Kidney epithelial cell (primary cell): Measurements from ENCODE around the gene FUT9. TPM values are rescaled to one million over a fixed set of nuclear protein-coding genes. Genes with fewer than 3 reads are reported as not detected.

Experiments used
- DNase-seq: peaks from one replicate; pipeline ENCODE4 v3.0.0-alpha.2; 2010; ENCODE audit warnings: low read depth
- H3K27me3 ChIP-seq: 2 replicates; pipeline ENCODE4 v1.6.0; 2011; ENCODE audit warnings: low read length; ENCODE audit not compliant: control insufficient read depth, insufficient read depth
- H3K36me3 ChIP-seq: 2 replicates; pipeline ENCODE4 v1.5.1; 2011; ENCODE audit warnings: low read length; ENCODE audit not compliant: control insufficient read depth, insufficient read depth
- H3K4me3 ChIP-seq: 2 replicates; pipeline ENCODE4 v1.5.1; 2011; ENCODE audit warnings: low read depth, mild to moderate bottlenecking, control low read depth, low read length
- total RNA-seq: library from RNA; depleted of rRNA; stranded (reverse); fragments of >200 nt; gene quantifications from 2 replicates; pipeline ENCODE4 v1.2.3, GENCODE V29; 2015
- TF ChIP-seq, protein P1 (sequence below): IDR thresholded peaks from 2 replicates; pipeline ENCODE4 v1.5.1; 2011; ENCODE audit warnings: mild to moderate bottlenecking, moderate library complexity, low read length, control low read depth, inconsistent platforms; ENCODE audit not compliant: insufficient read depth, poor library complexity, severe bottlenecking

The FUT9 gene
- total RNA-seq, 1 donor from 2014 or later: 1.8 TPM

DNA sequence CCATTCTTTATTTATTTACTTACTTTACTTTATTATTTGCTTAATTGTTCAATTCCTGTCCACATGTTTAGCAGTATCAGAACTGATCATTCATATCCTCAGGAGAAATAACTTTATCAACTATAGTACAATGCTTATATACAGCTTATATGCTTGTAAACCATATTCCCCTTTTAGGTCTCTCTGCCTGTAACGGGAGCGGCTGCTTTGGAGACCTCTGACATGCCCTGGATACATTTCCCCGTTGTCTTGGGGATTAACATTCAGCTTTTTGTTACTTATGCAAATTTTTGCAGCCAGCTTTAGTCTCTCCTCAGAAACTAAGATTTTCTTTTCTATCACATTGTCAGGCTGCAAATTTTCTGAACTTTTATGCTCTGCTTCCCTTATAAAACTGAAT is 17.6 kb upstream of the FUT9 start:
- TF ChIP-seq, protein P1, sequence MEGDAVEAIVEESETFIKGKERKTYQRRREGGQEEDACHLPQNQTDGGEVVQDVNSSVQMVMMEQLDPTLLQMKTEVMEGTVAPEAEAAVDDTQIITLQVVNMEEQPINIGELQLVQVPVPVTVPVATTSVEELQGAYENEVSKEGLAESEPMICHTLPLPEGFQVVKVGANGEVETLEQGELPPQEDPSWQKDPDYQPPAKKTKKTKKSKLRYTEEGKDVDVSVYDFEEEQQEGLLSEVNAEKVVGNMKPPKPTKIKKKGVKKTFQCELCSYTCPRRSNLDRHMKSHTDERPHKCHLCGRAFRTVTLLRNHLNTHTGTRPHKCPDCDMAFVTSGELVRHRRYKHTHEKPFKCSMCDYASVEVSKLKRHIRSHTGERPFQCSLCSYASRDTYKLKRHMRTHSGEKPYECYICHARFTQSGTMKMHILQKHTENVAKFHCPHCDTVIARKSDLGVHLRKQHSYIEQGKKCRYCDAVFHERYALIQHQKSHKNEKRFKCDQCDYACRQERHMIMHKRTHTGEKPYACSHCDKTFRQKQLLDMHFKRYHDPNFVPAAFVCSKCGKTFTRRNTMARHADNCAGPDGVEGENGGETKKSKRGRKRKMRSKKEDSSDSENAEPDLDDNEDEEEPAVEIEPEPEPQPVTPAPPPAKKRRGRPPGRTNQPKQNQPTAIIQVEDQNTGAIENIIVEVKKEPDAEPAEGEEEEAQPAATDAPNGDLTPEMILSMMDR: no peak
- no peak for DNase-seq
- Histone ChIP-seq H3K36me3 (no peaks in the 10 kb centered on the region), H3K4me3 (no peak overlapping the region), H3K27me3 (no peaks in the 10 kb centered on the region)

DNA sequence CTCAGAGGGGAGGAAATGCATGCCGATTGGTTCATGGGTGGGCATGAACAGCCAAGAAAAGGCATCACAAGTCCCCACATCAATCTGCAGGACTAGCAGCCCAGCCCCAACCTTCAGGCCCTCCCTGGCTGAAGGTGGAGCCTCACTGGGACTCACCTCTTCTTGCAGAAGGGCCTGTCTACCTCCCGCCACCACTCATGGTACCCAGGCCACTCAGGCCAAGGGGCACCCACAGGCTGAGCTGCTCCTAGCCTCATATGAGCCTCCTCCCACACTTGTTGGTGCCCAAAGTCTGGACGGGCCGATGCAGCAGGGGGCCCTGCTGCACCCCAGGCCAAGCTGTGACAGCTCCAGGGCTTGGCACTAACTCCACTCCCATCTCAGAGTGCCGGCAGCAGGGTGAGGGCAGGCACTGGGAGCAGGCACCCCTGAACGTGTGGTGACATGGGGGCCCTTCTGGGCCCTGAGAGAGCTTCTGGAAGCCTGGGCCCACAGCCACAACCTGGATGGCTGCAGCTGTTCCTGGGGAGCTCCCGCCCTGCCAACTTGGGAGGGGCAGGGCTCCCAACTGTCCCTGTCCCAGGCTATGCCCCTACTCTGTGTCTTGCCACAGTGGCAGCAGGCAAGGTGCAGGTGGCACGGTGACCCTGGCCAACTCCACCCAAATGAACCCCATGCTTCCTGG is 13.7 kb upstream of the FUT9 start:
- no peak for DNase-seq
- Histone ChIP-seq H3K27me3 (no peaks in the 10 kb centered on the region), H3K4me3 (no peak overlapping the region), H3K36me3 (no peaks in the 10 kb centered on the region)
- TF ChIP-seq, protein P1: no peak

DNA sequence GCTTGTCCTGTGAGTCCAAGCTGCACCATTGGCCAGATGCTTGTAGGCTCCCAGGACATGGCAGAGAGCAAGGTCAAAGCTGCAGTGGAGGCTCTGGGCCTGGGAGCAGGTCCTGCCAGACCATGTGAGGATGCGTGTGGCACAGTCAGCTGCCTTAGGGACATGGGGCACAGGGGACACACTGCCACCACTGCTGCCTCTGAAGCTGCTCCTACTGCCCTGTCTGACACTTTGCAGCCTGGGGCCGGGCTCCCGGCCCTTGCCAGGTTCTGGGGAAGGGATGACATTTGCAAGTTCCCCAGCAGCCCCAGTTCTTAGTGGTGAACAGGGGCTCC is 13.2 kb upstream of the FUT9 start:
- Histone ChIP-seq H3K4me3 (no peak overlapping the region), H3K36me3 (no peaks in the 10 kb centered on the region), H3K27me3 (no peaks in the 10 kb centered on the region)
- TF ChIP-seq, protein P1: no peak
- DNase-seq: no peak

DNA sequence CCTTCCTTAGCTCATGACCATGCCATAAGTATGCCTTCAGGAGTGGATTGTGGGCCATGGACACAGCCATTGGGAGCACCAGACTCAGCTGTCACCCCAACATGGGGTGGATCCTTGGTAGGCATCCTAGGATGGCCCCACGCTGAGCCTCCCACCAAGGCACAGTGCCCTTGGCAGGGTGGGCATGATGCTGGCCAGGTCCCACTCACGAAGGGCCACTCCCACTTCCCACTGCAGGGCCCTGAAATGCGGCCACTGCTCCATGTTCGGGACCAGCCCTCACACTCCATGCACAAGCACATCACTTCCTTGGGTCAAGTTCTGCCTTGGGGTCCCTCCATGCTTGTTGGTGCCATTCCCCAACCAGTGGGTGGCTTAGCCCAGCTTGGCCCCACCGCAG is 12.9 kb upstream of the FUT9 start:
- TF ChIP-seq, protein P1: no peak
- H3K36me3 ChIP-seq: no peaks in the 10 kb centered on the region

DNA sequence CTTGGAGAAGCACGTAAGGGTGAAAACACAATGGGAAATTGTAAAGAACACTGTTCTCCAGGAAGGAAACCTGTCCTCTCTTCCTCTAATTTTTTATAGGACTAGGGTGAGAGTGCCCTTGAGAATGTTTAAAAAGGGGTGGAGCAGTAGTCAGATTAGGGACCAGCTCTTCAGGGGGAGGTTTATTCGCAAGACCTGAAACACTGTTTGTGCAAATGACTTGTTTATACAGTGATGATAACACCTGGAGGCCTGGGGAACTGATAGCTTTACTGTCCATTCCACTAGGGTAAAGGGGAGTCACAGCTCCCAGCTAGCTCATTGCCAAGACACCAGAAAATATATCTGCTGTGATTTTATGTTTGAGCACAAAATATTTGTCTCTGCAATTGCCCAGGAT is 8.1 kb upstream of the FUT9 start:
- Histone ChIP-seq H3K4me3 (no peak overlapping the region), H3K36me3 (no peaks in the 10 kb centered on the region), H3K27me3 (no peaks in the 10 kb centered on the region)
- no peak for DNase-seq
- TF ChIP-seq, protein P1: no peak

More for the DNA sequence above, 12.9 kb upstream of the FUT9 start:
- Histone ChIP-seq H3K27me3 (no peaks in the 10 kb centered on the region), H3K4me3 (no peak overlapping the region)
- no peak for DNase-seq

DNA sequence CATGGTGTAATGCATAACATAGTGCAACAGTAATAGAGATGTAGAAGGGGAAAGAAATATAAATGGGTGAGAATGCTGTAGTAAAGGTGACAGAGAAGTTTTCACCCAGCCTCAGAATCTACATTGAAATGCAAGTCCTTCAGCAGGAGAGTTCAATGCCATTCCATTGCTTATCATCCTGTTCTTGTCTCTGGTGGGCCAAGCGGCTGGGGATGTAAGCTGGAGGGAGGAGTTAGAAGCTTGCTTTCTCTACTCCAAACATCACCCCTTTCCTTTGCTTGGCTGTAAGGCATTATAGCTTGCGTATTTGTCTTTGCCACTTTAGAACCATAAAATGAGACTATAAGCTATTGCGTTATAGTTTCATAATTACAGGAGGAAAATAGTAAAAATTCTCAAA is 2.2 kb upstream of the FUT9 start:
- Histone ChIP-seq H3K27me3 (no peaks in the 10 kb centered on the region), H3K4me3 (no peak overlapping the region), H3K36me3 (no peaks in the 10 kb centered on the region)
- DNase-seq: no peak
- TF ChIP-seq, protein P1: no peak
